K562 (cell line): ENCODE measurements around the gene MFSD11. TPM values are rescaled to one million over a fixed set of nuclear protein-coding genes. Genes with fewer than 3 reads are reported as not detected.

Experiments used
- ATF1 ChIP-seq, 2 experiments: fragments of 450-650 bp in 1 of 2; IDR thresholded peaks; 2 replicates each; pipeline ENCODE4 v1.6.1; 2016; ENCODE audit warnings: missing compliant biosample characterization in 1 of 2, missing genetic modification characterization in 1 of 2
- ERF ChIP-seq: fragments of 450-650 bp; formaldehyde crosslinking; IDR thresholded peaks from 2 replicates; pipeline ENCODE4 v1.4.0; 2020; ENCODE audit warnings: mild to moderate bottlenecking, mixed read lengths
- GABPB1 ChIP-seq: sonication (generic); formaldehyde crosslinking; IDR thresholded peaks from 2 replicates; pipeline ENCODE4 v1.8.0; 2022; ENCODE audit warnings: mild to moderate bottlenecking, missing genetic modification reagents
- MAFG ChIP-seq: fragments of 450-650 bp; conservative IDR thresholded peaks from 2 replicates; pipeline ENCODE4 v1.6.1; 2016; ENCODE audit warnings: missing genetic modification characterization, missing compliant biosample characterization
- MAFK ChIP-seq: IDR thresholded peaks from 2 replicates; pipeline ENCODE4 v1.6.1; 2011; ENCODE audit warnings: low read length, improper control_type of control experiment
- PML ChIP-seq: IDR thresholded peaks from 2 replicates; pipeline ENCODE4 v1.6.1; 2012; ENCODE audit warnings: low read length, inconsistent platforms
- SAFB ChIP-seq: fragments of 200-400 bp; formaldehyde crosslinking; IDR thresholded peaks from 2 replicates; pipeline ENCODE4 v1.6.1; 2017; ENCODE audit warnings: low read depth, low read length, borderline replicate concordance
- SIRT6 ChIP-seq: IDR thresholded peaks from one replicate; pipeline ENCODE4 v1.6.1; 2012; ENCODE audit warnings: low read depth, mild to moderate bottlenecking, control low read depth, inconsistent platforms, low read length, moderate library complexity
- ZFX ChIP-seq: sonication (generic); formaldehyde crosslinking; IDR thresholded peaks from 2 replicates; pipeline ENCODE4 v1.8.0; 2022; ENCODE audit warnings: mild to moderate bottlenecking, missing genetic modification reagents, moderate library complexity
- ZNF224 ChIP-seq: sonication (generic); formaldehyde crosslinking; IDR thresholded peaks from 2 replicates; pipeline ENCODE4 v1.8.0; 2022; ENCODE audit warnings: mild to moderate bottlenecking, missing genetic modification reagents
- ZNF584 ChIP-seq: fragments of 200-800 bp; sonication (Bioruptor generic); IDR thresholded peaks from 2 replicates; pipeline ENCODE4 v1.6.1; 2016; ENCODE audit warnings: low read depth, mild to moderate bottlenecking, missing genetic modification characterization, missing compliant biosample characterization
- ZNF740 ChIP-seq, 3 experiments: fragments of 200-800 bp in 1 of 3; sonication (Bioruptor generic) in 1 of 3; sonication (generic) in 1 of 3; formaldehyde crosslinking in 1 of 3; IDR thresholded peaks; 2 replicates each; pipeline versions ENCODE4 v1.6.1 to v1.8.0; 2016 to 2022; ENCODE audit warnings: mild to moderate bottlenecking in 2 of 3, missing compliant biosample characterization in 2 of 3, missing genetic modification characterization in 2 of 3, missing genetic modification reagents in 1 of 3
- polyA plus RNA-seq, 8 experiments: library from polyadenylated mRNA; depleted of rRNA in 4 of 8; stranded (reverse) in 5 of 8; unstranded in 3 of 8; fragments of >200 nt; fragmentation: Nextera tagmentation in 2 of 8; fragmentation: Illumina TruSeq in 1 of 8; extraction: Ambion mirVana in 2 of 8; extraction: Trizol in 1 of 8; gene quantifications; 2 replicates each; pipeline versions ENCODE4 v1.2.1 to v1.2.3, GENCODE V29; 2011 to 2014; ENCODE audit warnings: inconsistent platforms in 1 of 8, missing spikeins in 1 of 8
- total RNA-seq, 7 experiments: library from RNA; depleted of rRNA in 6 of 7; stranded (reverse); fragments of >200 nt in 6 of 7; fragmentation: Illumina TruSeq in 2 of 7; extraction: Trizol in 2 of 7; gene quantifications; 2 replicates each; pipeline versions ENCODE4 v1.2.1 to v1.2.3, GENCODE V29; 2011 to 2021; ENCODE audit warnings: low replicate concordance in 1 of 7
- TF ChIP-seq, protein P1 (sequence below): fragments of 450-650 bp; IDR thresholded peaks from one replicate; pipeline ENCODE4 v1.6.1; 2018; ENCODE audit warnings: mild to moderate bottlenecking, moderate library complexity; ENCODE audit not compliant: partially characterized antibody
- TF ChIP-seq, protein P2 (sequence below): sonication (generic); formaldehyde crosslinking; IDR thresholded peaks from 2 replicates; pipeline ENCODE4 v1.8.1; 2023; ENCODE audit warnings: mild to moderate bottlenecking, missing genetic modification reagents, moderate library complexity

MFSD11 gene
- total and polyA plus RNA-seq, 9 of the 15 experiments (the other 6 are each of a cell fraction or from before 2014, with no cell fraction given), result 14.4 to 24.5 (median 19.9) TPM

DNA sequence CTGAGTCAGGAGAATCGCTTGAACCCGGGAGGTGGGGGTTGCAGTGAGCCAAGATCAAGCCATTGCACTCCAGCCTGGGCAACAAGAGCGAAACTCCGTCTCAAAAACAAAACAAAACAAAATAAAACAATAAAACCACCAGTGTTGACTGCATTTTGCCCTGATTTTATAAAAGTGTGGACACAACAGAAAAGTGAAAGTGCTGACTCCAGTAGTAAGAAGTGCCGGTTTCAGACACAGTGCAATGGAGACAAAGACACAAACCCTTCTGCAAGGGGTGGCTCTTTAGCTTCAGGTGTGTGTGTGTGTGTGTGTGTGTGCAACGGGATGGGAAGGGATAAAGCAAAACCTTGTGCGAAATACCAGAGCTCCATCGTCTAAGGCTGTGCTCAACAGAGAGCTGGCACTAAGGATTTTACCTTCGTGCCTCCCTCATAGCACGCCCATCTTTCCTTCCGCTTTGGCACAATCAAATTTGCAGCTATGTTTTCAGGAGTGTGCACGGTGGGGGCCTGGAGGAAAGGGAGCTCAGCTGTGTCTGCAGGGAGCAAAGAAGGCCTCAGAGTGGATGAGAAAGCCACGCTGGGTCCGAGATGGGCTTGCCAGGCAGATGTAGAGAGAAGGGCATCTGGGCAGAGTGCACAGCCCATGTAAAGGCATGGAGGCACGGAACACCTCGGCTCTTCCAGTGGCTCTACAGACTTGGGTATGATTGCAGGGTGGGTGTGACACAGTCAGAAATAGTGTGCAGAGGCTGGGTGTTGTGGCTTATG is 42.7 kb upstream of the MFSD11 start (continued):
- no peak for TF ChIP-seq ATF1 (CRISPR knock-in tag; IDR thresholded peaks at IDR 0.05)
- no peak for TF ChIP-seq ATF1 (tag; IDR thresholded peaks at IDR 0.05)
- TF ChIP-seq, protein P1, sequence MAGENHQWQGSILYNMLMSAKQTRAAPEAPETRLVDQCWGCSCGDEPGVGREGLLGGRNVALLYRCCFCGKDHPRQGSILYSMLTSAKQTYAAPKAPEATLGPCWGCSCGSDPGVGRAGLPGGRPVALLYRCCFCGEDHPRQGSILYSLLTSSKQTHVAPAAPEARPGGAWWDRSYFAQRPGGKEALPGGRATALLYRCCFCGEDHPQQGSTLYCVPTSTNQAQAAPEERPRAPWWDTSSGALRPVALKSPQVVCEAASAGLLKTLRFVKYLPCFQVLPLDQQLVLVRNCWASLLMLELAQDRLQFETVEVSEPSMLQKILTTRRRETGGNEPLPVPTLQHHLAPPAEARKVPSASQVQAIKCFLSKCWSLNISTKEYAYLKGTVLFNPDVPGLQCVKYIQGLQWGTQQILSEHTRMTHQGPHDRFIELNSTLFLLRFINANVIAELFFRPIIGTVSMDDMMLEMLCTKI, result no peak
- TF ChIP-seq, protein P2, sequence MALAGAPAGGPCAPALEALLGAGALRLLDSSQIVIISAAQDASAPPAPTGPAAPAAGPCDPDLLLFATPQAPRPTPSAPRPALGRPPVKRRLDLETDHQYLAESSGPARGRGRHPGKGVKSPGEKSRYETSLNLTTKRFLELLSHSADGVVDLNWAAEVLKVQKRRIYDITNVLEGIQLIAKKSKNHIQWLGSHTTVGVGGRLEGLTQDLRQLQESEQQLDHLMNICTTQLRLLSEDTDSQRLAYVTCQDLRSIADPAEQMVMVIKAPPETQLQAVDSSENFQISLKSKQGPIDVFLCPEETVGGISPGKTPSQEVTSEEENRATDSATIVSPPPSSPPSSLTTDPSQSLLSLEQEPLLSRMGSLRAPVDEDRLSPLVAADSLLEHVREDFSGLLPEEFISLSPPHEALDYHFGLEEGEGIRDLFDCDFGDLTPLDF (CRISPR knock-in tag), result no peak
- TF ChIP-seq SAFB, result no peak
- no peak for TF ChIP-seq ZNF584
- no peak for TF ChIP-seq PML
- TF ChIP-seq GABPB1 (CRISPR knock-in tag), result no peak
- TF ChIP-seq MAFK, result peak; percentile 14; the same call in 1 of the 2 replicates
- TF ChIP-seq ERF (CRISPR knock-in tag), result no peak
- TF ChIP-seq ZNF224 (CRISPR knock-in tag), result no peak
- no peak for TF ChIP-seq SIRT6
- TF ChIP-seq ZFX (CRISPR knock-in tag), result no peak
- 0 out of 2 replicates have a peak, but pooled peaks have one; percentile 38 for TF ChIP-seq MAFG
- no peak for TF ChIP-seq ZNF740 (CRISPR knock-in tag; IDR thresholded peaks at IDR 0.05)
- no peak for TF ChIP-seq ZNF740 (tag; IDR thresholded peaks at IDR 0.05)
